Measurements from ENCODE around the gene TRIM41.
"Not testable (repeated sequence)": the region's sequence is repeated elsewhere in the genome, so short reads cannot be mapped to it uniquely, and the experiment has no call there.

TRIM41 gene

DNA sequence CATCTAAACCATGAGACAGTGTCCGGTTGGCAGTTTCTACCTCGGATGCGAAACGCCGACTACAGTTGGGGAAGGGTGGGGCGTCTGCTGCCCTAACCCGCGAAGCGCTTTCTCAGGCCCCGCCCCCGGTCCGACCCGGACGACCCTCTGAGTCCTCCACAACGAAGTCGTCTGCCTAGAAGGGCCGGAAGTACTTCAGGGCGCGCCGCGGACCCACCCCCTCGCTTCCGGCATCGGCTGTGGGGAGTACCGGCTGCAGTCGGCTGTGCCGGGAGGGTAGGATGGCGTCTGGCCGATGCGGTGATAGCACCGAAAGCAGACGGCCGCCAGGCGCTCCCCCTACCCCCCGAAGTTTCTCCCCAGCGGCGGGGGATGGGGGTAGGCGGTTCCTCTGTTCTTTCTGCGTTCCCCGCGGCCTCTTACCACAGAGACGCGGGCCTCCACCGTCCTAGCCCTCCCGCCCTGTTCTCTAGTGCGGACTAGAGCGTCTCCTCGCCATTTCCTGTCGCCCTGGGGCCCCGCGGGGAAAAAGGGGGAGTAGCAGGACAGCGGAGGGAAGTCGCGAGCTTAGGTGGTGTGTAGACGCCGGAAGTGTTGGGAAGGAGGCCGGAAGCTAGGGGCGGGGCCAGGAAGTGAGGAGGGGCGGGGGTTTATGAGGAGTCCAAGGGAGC lies at the start of gene TRIM41:
Gene TRIM41 (plus strand): TSS at position 224 of the 671 bp plus-strand sequence. CDS start 719 bp downstream, outside the sequence.
- DNase-seq (ENCODE audit: low read depth in 2 of 2), result peak; percentile 93 to 98

DNA sequence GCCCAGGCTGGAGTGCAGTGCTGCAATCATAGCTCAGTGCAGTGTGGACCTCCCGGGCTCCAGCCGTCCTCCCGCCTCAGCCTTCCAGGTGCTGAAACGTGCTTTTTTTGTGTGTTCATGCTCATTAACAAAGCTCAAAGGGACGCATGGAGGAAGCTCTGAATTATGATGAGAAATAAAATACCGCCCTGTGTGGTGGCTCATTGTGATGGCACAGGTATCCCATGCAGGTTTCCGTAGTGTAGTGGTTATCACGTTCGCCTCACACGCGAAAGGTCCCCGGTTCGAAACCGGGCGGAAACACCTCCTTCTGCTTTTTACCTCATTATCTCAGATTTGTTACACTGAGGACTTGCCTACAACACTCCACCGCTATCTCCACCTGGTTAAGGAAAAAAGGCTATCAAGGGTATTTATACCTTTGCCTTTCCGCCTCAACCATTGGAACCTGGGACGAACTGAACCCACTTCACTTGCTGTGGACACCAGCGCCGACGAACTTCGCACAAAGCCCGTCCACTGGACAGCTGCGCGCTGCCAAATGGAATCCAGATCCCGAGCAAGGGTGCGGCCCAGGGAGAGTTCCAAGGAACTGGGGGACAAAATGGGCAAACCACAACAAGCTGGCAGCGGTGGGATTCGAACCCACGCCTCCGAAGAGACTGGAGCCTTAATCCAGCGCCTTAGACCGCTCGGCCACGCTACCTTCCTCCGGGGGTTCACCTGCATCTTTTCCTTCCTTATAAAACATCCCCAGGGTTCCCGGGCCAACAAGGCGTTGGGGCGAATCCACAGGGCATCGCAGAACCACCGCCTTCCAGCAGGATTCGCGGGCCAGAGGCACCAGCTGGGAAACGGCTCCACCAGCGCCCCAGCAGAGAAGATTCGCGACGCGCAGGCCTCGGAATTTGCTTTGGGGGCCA lies 49.4 kb upstream of the TRIM41 start:
- peak; percentile 78 to 81 for DNase-seq (ENCODE audit: low read depth in 2 of 2)

DNA sequence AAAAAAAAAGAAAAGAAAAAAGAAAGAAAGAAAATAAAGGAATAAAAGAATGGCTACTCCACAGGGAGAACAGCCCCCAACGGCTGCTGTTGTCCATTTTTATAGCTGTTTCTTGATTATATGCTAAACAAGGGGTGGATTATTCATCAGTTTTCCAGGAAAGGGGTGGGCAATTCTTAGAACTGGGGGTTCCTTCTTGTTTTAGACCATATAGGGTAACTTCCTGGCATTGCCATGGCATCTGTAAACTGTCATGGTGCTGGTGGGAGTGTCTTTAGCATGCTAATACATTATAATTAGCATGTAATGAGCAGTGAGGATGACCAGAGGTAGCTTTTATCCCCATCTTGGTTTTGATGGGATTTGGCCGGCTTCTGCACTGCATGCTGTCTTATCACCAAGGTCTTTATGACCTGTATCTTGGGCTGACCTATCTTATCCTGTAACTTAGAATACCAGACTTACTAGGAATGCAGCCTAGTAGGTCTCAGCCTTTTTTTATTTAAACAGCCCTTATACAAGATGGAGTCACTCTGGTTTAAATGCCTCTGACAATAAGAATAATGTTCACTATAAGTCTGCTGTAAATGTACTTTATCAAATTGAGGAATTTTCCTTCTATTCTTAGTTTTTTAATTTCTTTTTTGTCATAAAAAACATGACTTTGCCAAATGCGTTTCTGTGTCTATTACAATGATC lies 46.7 kb upstream of the TRIM41 start:
- DNase-seq (ENCODE audit: low read depth in 2 of 2), result no peak

DNA sequence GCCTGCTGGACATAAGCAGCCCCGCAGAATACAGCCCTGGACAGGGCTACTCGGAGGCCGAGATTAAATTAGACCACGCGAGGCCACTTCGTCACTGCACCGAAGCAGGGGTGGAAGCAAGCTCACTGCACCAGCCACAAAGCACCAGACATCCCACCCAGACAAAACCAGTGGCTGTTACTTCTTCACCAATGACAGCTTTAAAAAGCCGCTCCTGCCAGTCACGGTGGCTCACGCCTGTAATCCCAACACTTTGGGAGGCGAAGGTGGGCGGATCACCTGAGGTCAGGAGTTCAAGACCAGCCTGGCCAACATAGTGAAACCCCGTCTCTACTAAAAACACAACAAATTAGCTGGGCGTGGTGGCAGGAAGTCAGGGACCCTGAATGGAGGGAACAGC lies 45.5 kb upstream of the TRIM41 start:
- not testable (repeated sequence) for DNase-seq (ENCODE audit: low read depth in 2 of 2)

DNA sequence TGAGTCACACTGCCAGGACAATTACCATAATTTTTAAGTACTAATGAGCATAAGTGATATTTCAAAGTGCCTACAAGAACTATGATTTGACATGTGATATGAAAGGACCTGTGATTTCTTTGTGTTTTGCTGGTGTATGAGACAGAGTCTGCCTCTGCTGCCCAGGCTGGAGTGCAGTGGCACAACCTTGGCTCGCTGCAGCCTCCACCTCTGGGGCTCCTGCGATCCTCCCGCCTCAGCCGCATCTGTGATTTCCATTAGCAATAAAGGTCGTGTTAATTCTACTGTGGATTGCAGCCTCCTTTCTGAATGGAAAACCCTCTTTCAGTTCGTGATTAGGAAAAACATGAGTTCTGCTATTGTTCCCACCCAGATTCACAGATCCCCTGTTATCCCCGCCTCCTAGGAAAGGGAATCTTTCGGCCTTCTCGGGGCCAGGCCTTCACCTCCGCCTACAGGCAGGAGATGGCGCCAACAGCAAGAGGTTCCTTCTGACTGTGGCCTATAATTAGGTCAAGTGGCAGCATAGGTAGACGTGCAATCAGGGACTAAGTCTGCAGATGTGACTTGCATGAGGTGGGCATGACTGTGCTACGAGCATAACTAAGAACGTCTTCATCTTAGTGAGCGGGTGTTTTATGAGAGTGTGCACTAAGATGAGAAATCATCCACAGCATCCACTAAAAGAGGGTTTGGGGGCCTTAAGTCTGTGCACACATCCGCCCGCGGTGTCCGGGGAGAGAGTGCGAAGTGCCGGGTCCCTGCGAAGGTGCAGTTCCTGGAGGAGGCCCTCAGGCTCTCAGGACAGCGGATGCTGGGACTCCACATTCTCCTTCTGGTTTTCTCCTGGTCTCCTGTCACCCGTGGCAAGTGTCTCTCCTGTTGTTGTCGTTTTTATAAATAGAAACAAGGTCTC lies 41.2 kb upstream of the TRIM41 start:
- no peak for DNase-seq (ENCODE audit: low read depth in 2 of 2)

DNA sequence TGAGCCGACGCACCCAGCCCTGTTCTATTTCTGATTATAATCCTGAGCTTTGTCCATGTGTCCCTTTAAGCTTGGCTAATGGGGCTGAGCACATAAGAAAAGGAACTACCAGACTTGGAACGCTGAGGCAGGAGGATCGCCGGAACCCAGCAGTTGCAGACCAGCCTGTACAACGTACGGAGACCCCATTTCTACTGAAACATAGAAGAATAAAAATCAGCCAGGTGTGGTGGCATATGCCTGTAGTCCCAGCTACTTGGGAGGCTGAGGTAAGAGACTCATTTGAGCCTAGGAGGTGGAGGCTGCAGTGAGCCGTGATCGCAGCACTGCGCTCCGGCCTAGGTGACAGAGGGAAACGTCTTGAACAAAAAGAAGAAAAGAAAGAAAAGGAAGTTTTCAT lies 40.4 kb upstream of the TRIM41 start:
- no peak for DNase-seq (ENCODE audit: low read depth in 2 of 2)

DNA sequence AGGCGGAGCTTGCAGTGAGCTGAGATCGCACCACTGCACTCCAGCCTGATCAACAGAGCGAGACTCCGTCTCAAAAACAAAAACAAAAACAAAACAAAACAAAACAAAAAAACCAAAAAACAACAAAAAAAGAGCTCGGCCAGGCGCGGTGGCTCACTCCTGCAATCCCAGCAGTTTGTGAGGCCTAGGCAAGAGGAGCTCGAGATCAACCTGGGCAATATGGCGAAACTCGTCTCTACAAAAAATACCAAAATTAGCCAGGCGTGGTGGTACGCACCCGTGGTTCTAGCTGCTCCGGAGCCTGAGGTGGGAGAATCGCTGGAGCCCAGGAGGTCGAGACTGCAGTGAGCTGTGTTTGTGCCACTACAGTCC lies 38.2 kb upstream of the TRIM41 start:
- DNase-seq (ENCODE audit: low read depth in 2 of 2), result no peak

DNA sequence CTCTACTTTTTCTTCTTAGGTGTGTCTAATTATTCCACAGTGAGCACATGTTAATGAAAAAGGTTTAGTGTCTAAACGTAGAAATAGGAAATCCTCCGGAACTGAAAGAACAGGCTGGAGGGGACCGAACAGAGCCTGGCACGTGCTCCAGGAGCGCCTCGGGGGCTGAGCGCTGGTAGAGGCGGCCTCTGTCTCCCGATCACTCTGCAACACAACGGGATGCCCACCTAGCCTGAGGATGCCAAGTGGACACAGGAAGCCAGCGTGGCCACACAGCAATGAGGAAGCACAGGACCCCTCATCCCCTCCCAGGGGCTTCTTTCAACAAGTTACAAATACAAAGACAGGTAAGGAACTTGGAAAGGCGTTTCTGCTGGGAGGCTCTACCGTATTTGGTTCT lies 37.5 kb upstream of the TRIM41 start:
- DNase-seq (ENCODE audit: low read depth in 2 of 2), result no peak

DNA sequence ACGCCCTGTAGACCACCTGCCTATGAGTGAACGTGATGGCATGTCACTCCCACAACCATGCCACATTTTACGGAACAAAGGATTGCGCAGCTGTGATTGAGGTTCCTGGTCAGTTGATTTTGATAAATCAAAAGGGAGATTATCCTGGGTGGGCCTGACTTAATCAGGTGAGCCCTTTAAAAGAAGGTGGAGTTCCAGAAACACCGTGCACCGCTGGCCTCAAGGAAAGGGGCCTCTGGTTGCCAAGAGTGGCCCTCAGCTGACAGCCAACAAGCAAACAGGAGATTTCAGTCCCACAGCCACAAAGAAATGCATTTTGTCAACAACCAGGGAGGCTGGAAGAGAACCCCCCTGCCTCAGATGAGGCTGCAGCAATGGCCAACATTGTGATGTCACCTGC lies 37.1 kb upstream of the TRIM41 start:
- DNase-seq (ENCODE audit: low read depth in 2 of 2), result no peak

DNA sequence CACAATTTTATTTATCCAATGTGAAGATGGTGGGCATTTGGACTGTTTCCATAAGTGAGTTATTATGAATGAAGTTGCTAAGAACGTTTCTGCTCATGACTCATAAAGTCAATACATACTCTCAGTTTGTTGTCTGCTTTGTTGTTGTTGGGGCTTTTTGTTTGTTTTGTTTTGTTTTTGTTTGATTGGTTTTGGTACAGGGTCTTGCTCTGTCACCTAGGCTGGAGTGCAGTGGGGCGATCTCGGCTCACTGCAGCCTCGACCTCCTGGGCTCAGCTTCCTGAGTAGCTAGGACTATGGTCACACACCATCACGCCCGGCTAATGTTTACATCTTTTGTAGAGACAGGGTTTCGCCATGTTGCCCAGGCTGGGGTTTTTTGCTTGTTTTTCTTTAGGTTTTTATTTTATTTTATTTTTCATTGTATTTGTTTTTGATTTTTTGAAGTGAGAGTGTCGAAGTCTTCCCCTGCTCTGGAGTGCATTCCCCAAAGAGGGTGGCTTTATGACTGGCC lies 36.0 kb upstream of the TRIM41 start:
- DNase-seq (ENCODE audit: low read depth in 2 of 2), result no peak

DNA sequence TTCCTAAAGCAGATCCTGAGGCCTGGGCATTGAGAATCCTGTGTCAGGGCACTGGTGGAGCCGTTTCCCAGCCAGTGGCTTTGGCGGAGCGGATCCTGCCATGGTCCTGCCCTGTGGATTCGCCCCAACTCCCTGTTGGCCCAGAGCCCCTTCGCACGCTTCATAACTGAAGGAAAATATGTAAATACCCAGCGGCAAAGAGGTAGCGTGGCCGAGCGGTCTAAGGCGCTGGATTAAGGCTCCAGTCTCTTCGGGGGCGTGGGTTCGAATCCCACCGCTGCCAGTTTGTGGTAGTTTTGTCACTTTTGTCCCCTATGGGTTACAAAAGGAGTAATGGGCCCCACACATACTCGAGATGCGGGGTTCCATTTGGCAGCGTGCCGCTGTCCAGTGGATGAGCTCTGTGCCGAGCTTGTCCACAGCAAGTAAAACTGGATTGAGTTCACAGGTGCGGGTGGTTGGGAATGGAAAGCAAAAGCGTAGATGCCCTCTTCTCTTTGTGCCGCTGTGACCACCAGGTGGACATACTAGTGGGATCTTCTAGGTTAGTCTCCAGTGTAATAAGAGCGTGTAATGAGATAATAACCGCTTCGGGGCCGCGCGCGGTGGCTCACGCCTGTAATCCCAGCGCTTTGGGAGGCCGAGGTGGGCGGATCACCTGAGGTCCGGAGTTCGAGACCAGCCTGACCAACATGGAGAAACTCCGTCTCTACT lies 35.4 kb upstream of the TRIM41 start:
- DNase-seq (ENCODE audit: low read depth in 2 of 2), result peak; percentile 59 to 84

DNA sequence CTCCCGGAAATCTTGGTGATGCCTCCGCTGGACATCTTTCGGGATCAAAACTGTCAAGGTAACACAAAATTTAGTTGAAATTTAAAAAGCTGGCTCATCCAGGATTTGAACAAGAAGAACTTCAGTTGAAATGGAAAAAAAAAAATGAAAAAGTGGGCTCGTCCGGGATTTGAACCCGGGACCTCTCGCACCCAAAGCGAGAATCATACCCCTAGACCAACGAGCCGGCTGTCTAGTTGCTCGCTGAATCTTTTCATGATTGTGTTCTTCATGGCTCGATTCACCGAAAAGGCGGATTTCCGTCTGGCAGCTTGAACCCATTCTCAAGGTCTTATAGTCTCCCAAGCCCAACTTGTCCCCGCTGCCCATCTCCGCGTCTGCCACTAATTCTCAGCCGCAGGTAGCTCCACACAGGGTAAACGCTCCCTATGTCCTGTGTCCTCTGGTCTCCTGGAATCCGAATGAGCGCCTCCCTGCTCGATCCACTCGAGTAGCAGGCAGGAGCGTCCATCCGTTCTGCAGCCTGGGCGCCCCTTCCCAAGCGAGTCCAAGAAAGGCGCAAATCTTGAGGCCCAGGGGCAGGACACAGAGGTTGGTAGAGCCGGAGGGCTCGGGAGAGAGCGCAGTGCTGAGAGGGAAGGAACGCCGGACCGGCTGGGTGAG lies 34.2 kb upstream of the TRIM41 start:
- DNase-seq (ENCODE audit: low read depth in 2 of 2), result peak; percentile 76 to 80

DNA sequence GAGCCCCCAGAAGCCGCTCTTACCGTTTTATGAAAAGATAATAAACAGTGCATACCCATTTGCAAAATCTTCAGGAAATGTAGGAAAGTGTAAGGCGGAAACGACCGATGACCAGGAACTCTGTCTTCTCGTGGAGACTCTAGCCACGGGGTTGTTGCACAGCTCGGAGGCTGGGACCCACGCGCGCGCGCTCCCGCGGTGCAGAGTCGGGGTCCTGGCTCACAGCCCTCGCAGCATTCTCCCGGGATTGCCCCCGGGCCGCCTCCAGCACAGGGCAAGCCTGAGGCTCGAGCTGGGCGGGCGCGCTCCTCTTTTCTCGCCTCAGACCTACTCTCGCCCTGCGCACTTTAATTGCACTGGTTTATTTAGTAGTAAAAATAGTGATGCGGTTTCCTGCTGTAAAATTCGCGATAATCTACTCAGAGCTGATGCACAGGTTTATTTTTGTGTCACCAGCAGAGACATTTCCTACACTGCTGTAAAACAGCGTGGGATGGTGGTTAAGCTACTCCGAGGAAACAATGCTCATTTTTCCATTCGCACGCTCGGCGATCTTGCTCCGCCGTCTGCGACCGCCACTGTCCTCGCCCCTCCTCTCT lies 33.6 kb upstream of the TRIM41 start:
- DNase-seq (ENCODE audit: low read depth in 2 of 2), result peak; percentile 43 to 46

DNA sequence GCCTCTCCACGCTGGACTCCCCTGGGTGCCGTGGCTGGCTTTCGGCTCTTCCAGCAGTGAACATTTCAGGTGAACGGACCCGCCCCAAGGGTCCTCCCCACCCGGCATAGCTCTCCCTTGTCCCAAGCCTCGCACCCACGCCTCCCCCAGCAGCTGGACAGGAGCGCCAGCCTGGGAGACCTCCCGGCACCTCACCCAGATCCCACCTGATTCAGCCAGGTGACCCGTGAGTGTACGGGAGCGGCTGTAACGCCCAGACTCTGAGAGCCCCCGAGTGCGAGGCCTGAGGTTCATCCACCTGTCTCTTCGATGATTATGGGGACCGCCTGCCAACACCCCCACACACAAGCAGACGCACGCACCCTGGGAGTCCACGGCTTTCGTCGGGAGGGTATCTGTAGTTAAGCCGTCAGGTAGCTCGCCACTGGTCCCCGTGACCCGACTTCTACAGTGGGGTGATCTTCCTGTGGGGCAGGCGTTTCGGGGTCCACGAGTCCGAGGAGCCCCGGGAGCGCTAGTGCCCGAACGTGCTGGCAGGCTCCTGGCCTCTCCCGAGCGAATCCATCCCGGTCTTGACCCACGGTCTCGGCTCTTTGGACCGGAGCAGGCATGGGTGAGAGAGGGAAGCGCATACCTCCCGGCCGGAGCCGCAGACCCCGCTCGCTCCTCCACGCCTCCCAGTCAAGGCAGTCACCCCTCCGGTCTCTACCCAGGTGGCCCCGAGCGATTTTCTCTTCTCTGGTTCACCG lies 32.9 kb upstream of the TRIM41 start:
- DNase-seq (ENCODE audit: low read depth in 2 of 2), result peak in 1 of 2 experiments; percentile 34

DNA sequence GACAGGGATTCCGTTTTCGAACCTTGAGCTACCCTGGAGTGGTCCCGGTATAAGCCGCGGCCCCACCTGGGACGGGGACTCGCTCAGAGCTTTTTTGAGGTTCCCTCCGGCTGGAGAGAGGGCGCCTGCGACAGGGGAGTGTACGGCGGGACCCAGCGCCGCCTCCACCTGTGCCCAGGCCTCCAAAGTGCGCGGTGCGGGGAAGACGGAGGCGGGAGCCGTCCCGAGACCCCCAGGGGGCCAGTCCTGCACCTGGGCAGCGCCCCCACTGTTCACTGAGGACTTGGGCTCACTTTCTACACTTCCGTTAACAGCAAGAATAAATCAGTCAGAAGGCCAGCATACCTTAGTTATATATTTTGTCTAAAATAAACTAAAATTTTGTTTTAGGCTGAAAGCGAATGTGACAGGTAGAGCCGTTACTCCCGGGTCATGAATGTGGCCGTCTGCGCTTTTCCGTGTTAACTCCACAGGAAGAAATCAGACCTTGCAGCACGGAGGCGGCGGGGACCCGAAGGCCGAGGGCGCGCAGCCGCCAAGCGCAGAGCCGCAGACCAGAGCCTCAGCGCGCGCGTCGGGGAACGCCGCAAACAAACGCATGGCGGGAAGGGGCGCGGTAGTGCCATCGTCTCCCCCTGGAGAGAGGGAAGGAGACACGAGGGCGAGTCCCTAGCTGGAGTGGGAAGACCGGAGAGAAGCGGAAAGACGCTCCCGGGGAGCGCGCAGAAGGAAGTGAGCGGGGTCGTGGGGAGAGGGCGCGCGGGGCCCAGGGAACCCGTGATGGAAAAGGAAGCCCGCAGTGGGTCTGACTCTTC lies 32.2 kb upstream of the TRIM41 start:
- DNase-seq (ENCODE audit: low read depth in 2 of 2), result peak in 1 of 2 experiments; percentile 43

DNA sequence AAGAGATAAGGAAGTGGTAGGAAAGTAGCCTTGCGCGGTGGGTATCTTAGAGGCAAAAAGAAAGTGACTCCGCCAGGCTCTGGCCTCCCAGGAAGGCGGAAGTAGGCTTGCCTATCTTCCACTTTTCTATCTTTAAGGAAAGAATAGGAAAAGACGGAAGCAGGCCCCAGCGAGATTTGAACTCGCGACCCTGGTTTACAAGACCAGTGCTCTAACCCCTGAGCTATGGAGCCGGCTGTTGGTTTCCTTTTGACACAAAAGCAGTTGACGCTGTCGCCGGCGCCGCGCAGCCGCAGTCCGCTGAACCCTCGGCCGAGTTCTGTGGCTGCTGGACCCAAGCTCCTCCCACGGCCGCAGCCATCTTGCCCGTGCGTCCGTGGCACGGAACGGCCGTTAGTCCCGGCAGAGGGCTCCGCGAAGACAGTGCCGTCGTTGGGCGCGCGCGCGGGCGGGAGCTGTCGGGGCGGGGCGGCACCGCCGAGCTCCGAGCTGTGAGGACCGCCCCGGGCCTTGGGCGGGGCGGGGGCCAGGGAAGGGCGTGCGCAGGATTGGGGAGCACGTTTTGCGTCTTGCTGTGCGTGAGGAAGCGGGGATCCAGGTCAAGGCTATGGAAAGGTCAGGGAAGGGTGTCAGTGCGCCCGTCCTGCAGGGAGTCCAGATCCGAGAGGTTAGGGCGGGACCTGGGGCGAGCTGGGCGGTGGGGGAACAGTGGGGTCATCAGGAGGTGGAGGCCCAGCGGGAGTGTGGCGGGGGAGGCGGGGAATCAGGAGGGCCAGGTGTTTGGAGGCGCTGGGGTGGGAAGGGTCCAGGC lies 31.4 kb upstream of the TRIM41 start:
- DNase-seq (ENCODE audit: low read depth in 2 of 2), result peak; percentile 89 to 98

Measured in stimulated activated CD4-positive, alpha-beta T cell treated with anti-CD3 and anti-CD28 coated beads, Interleukin-12 subunit alpha, Interleukin-12 subunit beta, amount 100 ng/mL, for 24 hours (primary cell).